HG03039 (cell line): Measurements from ENCODE around the gene AHDC1.
"Not testable (repeated sequence)": the region's sequence is repeated elsewhere in the genome, so short reads cannot be mapped to it uniquely, and the experiment has no call there.

Source experiments
- ATAC-seq: cut with Tn5 transposase; IDR thresholded peaks from one replicate; pipeline ENCODE4 v1.9.1; 2021; ENCODE audit warnings: mild to moderate bottlenecking, moderate library complexity; ENCODE audit not compliant: unreplicated experiment

Gene AHDC1

DNA sequence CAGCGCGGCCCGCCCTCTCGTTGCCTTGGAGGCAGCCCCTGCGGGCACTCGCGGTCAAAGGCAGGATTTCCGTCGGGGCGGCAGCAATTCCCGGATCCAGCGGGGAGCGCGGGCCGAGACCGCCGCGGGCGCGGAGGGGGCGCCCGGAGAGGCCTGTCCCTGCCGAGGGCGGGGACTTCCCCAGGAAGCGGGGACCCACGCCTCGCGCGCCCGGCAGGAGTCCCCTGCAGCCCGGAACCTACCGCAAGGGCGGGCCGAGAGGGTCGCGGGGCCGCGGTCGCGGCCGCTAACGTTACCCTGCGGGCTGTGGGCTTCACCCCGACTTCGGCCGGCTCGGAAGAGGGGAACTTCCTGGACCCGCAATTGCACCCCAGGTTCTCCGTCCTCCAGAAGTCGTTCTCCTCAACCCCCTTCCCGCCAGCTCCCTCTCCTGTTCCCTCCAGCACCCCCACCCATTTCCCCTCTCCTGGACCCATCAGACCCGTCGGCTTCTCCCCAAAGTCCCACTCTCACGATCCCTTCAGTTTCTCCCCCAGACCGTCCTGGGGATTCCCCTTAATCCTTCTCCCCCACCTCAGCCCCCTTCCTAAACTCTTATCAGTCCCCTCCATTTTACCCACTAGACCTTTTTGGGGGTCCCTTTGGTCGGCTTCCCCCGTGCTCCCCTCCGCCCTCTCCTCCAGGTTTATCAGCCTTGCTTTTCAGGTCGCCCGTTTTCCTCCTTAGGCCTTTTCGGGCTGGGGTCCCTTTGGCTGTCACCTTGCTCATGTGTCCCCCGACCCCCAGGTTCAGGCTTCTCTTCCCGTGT is 30.4 kb upstream of the AHDC1 start:
- no peak for ATAC-seq

DNA sequence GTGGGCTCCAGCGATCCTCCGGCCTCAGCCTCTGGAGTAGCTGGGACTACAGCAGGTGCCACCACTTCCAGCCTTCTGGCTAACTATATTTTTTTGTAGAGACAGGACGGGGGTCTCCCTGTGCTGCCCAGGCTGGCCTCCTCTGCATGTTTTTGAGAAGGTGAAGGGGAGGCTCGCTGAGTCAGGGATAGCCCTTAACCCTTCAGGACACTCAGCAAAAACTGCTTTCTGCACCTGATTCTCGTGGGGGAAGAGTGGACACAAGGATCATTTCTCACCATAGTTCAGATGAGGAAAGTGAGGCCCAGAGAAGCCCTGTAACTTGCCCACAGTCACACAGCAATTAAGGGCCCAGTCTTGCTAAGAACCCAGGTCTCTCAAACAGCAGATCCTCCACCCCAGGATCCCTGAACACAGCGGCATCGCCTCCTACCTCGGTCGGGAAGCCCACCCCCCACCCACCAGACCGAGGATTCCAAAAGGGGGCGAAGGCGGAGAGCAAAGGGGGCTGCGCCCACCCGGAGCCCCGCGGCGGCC is 29.8 kb upstream of the AHDC1 start:
- no peak for ATAC-seq

DNA sequence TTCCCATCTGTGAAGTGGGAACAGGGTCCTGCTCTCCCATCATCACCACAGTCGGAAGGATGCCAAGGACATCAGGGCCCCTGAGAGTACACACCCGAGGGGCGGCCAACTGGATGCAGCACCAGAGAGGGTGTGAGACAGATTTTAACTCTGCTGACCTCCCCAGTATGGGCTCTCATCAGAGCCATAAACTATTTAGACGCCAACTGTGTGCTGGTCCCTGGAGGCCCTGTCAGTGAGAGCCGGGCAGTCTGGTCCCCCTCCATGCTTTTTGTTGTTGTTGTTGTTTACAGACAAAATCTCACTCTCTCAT is 29.3 kb upstream of the AHDC1 start:
- ATAC-seq, result no peak

DNA sequence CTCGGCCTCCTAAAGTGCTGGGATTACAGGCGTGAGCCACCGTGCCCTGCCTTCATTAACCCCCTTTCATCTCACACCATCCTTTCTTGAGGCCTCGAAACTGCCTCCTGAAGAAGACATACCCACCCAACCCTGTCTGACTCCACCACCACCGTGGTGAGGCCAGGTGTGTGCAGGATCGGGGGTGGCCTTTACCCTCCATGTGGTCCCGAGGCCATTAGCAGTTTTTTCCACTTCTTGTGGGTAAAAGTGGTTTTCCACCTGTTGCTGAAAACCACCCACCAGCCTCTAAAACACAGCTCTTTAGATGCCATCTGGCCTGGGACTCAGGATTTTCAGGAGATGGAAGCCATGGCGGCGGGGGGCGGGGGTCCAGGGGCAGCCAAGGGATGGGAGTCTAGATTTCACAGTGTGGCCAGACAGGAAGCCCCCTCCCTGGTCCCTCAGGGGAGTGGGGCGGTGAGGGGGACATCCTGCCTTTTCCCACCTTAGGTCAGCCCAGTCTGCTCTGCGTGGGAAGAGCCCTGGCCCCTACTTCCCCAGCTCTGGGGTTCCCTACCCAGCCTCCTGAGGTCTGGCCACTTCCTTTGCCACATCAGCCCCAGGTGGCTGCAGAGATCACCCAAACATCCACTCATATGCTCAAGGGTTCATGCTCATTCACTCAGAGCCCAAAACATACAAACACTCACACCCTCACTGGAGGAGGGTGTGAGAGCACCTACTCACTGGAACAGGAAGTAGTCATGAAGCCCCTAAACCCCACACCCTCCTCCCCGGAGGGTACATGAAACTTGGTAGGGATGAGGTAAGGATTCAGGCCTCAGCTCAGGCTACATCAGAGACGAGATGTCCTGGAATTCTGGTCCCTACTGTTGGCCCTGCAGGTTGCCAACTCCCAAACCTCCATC is 28.7 kb upstream of the AHDC1 start:
- no peak for ATAC-seq

DNA sequence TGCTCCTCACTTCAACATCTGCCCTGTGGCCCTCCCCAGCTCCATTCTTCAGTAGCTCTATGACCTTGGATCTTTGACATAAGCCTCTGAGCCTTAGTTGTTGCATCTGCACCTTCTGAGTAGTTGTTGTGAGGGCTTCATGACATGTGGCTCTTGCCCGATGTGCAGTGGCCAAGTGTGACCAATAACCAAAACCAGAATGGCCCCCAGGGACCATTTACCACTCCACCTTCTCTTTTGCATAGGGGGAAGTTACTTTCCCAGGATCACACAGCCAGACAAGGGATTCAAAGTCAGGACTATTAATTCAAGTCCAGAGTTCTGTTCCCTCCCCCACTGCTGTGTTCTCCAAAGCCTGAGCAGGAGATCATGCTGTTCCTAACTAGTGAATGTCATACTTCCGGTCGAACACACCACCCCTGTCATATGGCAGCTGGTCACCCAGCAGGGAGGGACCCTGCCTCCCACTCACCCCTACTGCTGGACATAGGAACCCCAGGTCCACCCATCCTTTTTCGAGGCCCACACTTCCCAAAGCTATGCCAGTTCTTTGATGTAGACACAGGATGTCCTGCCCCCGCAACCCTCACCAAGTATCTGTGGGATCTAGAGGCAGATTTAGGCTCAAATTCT is 27.0 kb upstream of the AHDC1 start:
- ATAC-seq, result no peak

DNA sequence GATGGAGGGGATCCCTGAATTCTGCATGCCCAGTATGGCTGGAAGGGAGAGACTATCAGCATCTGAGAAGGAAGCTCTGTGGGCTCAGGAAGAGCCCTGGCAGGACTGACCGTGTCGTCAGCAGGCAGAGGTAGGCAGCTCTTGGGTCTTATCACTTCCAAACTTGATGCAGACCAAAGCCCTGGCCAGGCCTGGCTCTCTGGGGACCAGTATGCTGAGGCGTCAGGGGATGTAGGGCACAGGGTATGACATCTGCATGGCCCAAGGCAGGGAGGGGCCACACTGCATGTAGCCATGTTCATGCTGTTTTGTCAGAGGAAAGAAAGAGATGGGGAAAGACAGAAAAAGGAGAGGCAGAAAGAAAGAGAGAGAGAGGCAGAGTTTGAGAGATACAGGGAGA is 24.8 kb upstream of the AHDC1 start:
- no peak for ATAC-seq

DNA sequence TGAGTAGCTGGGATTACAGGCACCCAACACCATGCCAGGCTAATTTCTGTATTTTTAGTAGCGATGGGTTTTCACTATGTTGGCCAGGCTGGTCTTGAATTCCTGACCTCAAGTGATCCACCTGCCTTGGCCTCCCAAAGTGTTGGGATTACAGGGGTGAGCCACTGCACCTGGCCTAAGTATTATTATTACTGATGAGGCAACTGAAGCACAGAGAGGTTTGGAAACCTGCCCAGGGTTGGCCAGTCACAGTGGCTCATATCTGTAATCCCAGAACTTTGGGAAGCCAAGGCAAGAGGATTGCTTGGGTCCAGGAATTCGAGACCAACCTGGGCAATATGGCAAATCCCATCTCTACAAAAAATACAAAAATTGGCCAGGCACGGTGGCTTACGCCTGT is 23.8 kb upstream of the AHDC1 start:
- ATAC-seq, result not testable (repeated sequence)

DNA sequence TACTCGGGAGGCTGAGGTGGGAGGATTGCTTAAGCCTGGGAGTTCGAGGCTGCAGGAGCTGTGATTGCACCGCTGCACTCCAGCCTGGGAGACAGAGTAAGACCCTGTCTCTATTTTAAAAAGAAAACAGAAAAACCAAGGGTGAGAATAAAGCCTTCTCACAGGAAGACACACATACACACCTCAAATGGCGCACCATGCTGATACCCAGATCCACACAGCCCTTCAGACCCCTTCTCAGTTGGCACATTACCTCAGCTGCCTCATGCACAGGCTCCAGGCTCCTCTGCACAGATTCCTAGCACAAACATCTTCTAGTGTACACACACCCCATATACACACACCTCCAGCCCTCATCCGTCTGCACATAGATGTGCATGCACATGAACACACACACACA is 23.1 kb upstream of the AHDC1 start:
- ATAC-seq, result no peak

DNA sequence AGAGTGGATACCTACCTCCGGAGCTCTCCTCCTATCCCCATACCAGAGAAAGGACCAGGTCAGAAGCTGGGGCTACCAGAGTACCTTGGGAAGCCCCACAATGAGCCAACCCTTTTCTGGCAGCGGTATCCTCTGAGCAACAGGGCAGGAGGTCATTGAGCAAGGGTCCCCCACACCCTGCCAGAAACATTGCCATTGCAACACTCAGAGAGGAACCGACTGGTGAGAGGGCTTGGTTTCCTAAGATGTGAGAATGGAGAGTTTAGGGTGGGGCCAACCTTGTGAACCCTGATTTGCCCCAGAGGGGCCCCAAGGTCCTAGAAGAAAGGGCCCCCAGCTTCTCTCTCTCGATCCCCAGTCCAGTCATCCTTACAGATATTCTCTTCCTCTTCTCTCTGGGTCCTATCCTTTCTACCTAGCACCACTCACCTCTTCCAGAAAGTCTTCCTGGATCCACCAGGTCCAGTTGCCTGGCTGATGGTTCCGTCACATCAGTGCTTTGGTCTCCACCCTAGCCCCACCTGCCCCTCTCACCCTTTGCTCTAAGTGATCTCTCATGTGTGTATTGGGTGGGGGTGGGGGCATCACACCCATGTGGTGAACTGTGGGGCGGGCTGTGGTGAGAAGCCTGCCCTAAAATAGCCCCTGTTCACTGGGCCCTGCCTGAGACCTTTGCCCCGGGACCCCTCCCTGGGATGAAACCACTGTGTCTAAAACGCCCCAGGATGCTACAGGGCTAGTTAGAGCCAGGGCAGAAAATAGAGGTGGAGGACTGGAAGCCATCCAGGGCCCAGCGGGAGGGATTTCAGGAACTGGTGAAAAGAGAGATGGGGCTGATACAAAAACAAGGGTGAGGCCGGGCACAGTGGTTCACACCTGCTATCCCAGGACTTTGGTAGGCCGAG is 22.3 kb upstream of the AHDC1 start:
- ATAC-seq, result no peak

DNA sequence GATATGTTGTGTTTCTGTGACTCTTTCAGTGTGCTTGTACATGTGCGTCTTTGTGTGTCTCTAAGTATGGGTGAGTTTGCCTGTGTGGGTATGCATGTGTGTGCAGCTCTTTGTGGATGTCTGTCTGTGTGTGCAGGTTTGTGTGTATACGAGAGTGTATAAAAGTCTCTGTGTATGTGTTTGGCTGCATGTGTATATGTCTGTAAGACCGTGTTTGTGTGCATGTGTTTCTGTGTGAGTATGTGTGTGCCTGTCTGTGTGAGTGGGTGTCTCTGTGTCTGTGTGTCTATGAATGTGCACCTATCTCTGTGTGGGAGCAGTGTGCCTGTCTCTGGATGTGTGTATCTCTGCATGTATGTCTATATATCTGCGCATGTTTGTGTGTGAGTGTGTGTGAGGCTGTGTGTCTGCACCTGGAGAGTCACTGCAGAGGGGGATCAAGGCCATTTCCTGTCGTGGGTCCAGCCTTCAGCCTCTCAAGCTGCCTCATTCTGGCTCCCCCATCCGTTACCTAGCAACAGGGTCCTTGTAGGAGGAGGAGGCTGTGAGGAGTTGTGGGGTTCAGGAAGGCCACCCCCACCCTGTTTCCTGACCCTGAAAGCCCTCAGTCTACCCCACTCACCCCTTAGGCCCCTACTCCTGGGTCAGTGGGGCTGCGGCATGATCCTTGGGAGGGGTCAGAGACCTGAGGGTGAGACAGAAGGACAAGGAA is 20.7 kb upstream of the AHDC1 start:
- no peak for ATAC-seq

DNA sequence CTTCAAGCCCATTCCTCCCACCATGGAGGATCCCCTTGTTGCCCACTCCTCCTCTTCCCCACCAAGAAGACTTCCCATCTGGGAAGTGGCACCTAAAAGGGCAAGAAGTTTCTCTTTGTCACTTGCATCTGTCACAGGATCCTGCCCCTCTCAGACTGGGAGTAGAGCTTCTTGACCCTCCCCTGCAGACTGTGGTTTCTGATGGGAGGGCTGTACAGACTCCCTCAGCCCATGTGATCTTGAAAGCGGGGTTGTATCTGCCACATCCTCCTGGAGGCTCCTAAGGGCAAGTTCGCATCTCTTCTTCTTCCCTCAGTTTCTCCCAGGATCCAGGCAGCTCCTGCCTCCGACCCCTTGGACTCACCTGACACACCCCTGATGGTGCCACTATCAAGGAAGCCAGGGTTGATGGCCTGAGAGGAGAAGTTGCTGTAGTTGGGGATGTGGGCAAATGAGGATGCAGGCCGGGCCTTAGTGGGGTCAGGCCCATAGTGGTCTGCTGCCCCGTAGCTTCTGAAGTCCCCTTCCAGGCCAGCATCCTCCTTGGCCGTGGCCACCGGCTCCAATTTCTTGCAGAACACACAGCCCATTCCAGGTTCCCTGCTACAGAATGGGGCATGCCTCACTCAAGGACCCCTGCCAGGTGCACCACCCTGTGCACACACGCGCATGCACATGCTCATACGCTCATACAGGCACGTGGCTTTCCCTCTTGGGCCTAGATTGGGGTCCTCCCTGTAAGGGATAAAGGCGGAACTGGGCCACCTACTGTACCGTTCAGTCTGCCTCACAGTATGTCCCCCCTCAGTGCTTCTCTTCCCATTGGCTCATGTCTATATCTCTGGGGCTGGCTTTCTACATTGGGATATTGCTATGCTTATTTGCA is 19.6 kb upstream of the AHDC1 start:
- no peak for ATAC-seq

DNA sequence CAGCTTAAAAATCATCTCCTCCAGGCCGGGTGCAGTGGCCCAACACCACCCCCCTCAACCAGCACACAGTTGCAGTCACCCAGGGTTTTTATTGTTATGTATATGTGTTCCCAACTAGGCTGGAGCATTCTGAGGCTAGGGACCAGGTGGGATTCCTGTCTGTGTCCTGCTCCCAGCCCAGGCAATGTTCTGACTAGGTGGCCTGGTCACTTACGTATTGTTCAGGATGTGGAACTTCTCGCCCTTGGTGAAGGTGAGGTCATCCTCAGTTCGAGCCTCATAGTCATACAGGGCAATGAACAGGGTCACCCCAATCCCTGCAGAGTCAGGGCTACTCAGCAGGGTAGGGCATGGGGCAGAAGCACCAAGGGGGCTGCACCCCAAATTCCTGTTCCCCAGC is 18.9 kb upstream of the AHDC1 start:
- ATAC-seq, result no peak

DNA sequence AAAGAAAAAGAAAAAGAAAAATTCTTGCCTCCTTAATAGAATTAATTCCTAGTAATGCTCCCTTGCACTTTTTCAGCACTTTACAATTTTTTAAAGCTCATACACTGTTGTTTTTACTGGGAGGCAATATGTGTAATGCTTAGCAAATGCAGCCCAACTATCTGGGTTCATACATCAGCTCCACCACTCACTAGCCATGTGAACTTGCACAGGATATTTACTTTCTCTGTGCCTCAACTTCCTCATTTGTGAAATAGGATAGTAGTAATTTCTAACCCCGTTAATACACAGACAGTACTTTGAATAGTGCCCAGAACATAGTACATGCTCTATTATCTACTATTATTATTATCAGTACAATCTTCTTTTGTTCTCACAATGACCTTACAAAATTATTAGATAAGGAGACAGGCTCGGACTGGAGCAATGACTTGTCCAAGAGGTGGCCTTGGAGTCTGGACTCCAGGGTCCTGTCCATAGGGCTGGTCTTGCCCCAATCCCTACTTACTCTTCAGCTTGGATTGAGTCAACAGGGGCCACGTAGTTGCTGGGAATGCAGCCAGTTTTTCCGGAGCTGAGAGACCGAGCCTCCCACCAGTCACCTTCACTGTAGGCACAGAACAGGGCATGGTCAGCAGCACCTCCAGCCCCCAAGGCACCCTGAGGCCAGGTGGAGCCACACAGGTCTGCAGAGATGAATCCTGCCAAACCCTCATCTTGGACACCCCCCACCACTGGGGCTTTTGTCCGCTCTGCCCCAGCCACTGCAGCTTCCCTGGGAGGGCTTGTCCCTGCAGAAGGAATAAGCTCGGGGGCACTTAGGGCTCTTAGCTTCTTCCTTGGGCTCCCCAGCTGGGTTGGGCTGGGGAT is 17.3 kb upstream of the AHDC1 start:
- ATAC-seq, result no peak

DNA sequence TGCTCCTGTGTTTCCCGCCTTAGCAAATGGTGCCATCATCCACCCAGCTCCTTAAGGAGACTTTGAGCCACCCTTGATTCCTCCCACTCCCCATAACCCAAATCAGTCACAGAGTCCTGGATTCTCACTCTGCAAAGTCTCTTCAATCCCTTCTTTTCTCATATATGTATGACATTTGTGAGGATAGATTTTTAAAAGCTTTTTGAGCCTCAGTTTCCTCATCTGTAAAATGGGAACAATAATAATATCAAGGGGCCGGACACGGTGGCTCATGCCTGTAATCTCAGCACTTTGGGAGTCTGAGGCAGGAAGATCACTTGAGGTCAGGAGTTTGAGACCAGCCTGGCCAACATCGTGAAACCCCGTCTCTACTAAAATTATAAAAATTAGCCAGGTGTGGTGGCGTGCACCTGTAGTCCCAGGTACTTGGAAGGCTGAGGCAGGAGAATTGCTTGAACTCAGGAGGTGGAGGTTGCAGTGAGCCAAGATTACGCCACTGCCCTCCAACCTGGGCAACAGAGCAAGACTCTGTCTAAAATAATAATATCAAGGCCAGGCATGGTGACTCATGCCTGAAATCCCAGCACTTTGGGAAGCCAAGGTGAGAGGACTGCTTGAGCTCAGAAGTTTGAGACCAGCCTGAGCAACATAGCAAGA is 16.0 kb upstream of the AHDC1 start:
- not testable (repeated sequence) for ATAC-seq

DNA sequence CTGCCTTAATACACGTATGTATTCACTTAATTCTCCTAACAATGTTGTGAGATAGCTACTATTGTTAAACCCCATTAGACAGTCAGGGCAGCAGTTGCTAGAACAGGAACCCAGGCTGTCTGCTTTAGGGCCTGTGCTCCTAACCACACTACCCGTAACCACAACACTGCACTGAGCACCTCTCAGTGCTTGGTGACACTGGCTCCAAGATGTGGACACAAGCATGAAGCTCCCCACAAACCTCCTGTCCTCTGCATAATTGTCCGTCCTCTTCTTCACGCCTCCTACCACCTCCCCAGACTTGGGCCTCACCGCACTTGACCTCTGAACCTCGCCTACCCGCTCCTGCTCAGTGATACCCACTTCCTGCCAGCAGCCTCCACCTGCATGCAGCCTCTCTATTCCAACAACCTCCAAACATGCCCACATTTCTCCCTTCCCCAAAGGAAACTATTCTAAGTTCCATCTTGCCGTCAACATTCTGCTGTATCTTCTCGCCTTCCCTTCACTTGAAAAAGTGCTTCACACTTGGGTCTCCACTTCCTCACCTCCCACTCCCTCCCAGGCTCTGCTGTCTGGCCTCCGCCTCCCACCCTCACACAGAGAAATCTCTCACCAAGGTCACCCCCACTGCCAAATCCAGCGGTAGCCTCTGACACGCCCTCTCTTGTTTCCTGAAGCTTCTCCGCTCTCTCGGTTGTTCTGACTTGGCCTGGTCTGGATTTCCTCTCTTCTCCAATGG is 14.6 kb upstream of the AHDC1 start:
- ATAC-seq, result no peak

DNA sequence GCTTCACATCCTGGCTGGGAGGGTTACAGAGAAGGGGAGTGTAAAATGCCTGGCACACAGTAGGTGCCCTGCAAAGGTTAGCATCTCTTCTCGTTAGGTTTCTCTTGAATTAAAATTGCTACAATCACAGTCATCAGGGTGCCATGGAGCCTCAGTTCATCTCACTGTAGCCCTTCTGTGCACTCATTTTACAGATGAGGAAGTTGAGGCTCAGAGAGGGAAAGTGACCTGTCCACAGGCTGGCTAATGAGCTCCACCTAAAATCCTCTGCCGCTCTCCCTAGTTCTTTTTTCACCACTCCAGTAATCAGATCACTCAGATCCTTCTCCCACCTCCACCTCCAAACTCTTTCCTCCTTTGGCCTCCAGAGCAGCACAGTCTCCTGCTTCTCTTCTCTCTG is 13.5 kb upstream of the AHDC1 start:
- ATAC-seq, result no peak

DNA sequence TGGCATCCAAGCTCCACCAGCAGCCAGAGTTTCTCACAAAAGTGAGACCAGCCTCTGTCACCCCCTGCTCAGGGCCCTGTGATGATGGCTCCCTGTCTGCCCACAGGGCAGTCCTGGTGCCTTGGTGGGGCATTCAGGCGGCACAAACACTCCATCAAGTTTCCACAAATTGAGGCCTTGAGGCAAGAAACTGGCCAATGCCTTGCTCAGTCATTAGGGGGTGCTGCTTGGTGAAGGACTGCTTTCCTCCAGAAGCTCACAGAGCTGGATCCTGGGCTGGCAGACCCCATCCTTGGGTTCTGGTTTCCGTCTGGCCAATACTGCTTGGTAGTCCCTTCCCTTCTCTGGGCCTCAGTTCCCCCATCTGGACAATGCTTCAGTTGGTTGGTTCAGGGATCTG is 12.5 kb upstream of the AHDC1 start:
- ATAC-seq, result no peak
